HT1080 (cell line): Measurements from ENCODE around the gene SULT4A1. TPM values are rescaled to one million over a fixed set of nuclear protein-coding genes. Genes with fewer than 3 reads are reported as not detected.
A peak's percentile ranks its signal among the peaks of the same experiment; 100 is the strongest.

Source experiments
- DNase-seq: peaks from one replicate; pipeline ENCODE4 v3.0.0-alpha.2; 2015; ENCODE audit warnings: low read depth
- small RNA-seq: library from RNA; depleted of rRNA; stranded (forward); fragments of <200 nt; gene quantifications from one replicate; pipeline ENCODE3, GENCODE V24; 2014
- total RNA-seq: library from RNA; depleted of rRNA; stranded (reverse); fragments of >200 nt; shearing (Covaris generic); gene quantifications from 2 replicates; pipeline ENCODE4 v1.2.3, GENCODE V29; 2014; rRNA removed

SULT4A1 gene
- total RNA-seq, 1 experiment from 2014 or later: 0.26 TPM

DNA sequence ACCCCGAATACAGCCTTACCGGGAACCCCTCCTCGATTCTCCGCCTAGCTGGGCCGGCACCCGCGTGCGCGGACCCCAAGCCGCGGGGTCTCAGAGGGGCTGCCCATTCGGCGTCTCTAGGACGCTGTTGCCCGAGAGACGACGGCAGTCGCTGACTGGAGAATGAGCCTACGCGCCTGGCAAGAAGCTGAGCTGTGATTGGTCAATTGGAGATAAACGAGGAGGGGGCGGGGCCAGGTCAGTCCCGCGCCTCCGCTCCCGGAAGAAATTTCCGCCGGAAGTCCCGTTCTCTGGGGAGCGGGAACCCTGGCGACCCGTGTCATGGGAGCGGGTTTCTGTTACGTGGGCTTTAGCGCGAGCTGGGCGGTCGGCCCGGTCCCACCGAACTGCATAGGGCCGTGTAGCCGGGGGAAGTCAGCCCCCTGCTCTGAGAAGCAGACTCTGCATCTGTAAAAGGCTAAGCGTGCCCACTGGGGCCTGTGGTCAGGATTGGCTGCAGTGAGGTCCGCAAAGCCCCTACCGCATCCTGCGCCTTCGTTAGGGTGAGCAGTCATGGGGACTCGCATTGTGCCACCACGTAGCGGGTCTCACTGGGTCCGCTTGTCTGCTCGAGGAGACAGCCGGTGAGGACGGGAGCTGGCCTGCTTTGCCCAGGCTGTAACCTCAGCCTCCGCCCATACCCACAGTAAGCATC is 50.0 kb downstream of the SULT4A1 start, which contains the start of gene EFCAB6:
TSS of gene EFCAB6 (minus strand) at position 157 of the 694 bp plus-strand sequence. CDS start 29,987 bp downstream, outside the sequence.
- peak; percentile 85 for DNase-seq

GRCh38 chr22:43811777-43812148 is 50.5 kb downstream of the SULT4A1 start:
- DNase-seq: no peak

GRCh38 chr22:43802897-43803495 is 59.3 kb downstream of the SULT4A1 start:
- DNase-seq: no peak

- no peak for DNase-seq
Observed at GRCh38 chr22:43800970-43801369, 61.3 kb downstream of the SULT4A1 start.

DNA sequence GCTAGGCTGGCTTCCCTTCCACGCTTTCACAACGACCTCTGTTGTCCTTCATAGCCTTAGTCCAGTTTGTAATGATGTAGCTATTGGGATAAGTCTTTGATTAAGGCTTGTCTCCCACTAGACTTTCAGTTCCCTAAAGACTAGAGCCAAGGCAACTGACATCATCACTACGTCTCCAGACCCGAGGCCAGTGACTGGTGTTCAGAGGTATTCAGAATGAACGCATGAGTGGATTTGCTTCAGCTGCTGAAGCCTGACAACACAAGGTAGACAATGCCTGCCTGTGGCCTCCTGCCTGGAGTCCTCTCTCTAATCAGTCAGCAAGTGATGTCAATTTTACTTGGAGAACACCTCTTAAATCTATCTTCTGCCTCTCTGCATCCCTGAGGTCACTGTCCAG is 63.8 kb downstream of the SULT4A1 start:
- DNase-seq: no peak

GRCh38 chr22:43796567-43796966 is 65.7 kb downstream of the SULT4A1 start:
- DNase-seq: no peak

- DNase-seq: no peak
Observed at GRCh38 chr22:43795320-43795719, 67.0 kb downstream of the SULT4A1 start.

DNA sequence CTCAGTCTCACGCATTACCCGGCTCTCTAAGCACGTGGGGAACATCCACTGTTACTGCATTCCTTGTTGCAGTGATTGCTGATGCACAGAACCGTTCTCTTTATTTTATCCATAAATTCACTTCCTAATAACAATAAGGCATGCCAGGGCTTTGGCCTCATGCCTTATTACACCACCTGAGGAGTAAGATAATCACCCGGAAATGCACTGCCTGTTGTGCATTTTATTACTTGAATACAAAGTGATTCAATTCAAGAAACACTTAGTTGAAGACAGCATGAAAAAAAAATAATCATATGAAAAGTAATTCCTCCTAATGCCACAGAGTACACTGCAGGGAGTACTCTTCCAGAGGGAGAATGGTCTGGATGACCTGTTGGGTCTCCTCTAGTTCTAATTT is 69.4 kb downstream of the SULT4A1 start:
- DNase-seq: no peak

GRCh38 chr22:43789452-43789851 is 72.9 kb downstream of the SULT4A1 start:
- no peak for DNase-seq

- DNase-seq: no peak
Observed at GRCh38 chr22:43783777-43784176, 78.5 kb downstream of the SULT4A1 start.

- no peak for DNase-seq
Observed at GRCh38 chr22:43782448-43782847, 79.9 kb downstream of the SULT4A1 start.

DNA sequence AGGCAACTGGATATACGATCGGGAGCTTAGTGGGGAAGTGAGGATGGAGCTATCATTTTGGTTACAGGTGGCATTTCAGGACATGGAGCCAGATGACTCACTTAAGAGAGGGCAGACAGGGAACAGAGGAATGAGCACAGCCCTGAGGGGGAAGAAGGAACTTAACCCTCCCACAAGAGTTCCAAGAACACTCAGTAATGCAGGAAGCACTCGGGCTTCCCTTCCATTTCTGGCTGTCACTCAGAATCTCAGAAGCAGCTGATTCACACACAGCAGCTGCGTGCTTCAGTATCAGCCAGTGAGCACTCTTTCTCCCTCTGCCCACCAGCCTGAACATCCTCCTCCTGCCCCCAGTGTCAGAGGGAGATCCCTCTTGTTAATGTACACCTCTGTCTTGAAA is 85.0 kb downstream of the SULT4A1 start:
- DNase-seq: peak; percentile 36

GRCh38 chr22:43776081-43776670 is 86.1 kb downstream of the SULT4A1 start:
- peak; percentile 44 for DNase-seq

Small RNA genes lying within 50 kb of the gene (small RNA-seq; reads per million reads assigned to genes)
- not detected for gene HMGN2P9

Other genes with a start within 250 kb of the SULT4A1 start
- not detected in 2 replicates for gene EFCAB6, start 50.2 kb downstream of the SULT4A1 start, total RNA-seq
- not detected in 2 replicates for gene PNPLA5, start 29.5 kb upstream of the SULT4A1 start, total RNA-seq
- 1.7 and 4.3 TPM in 2 replicates for gene PNPLA3, start 61.3 kb upstream of the SULT4A1 start, total RNA-seq
- 51.8 and 57.5 TPM in 2 replicates for gene SAMM50, start 92.9 kb upstream of the SULT4A1 start, total RNA-seq
- 54.5 and 69.4 TPM in 2 replicates for gene PARVB, start 161.8 kb upstream of the SULT4A1 start, total RNA-seq